ENCODE results near the gene UXT. TPM values are rescaled to one million over a fixed set of nuclear protein-coding genes. Genes with fewer than 3 reads are reported as not detected.

The UXT gene
- total RNA-seq, 6 experiments from 2014 or later: 40.2 to 53.5 (median 49.5) TPM

DNA sequence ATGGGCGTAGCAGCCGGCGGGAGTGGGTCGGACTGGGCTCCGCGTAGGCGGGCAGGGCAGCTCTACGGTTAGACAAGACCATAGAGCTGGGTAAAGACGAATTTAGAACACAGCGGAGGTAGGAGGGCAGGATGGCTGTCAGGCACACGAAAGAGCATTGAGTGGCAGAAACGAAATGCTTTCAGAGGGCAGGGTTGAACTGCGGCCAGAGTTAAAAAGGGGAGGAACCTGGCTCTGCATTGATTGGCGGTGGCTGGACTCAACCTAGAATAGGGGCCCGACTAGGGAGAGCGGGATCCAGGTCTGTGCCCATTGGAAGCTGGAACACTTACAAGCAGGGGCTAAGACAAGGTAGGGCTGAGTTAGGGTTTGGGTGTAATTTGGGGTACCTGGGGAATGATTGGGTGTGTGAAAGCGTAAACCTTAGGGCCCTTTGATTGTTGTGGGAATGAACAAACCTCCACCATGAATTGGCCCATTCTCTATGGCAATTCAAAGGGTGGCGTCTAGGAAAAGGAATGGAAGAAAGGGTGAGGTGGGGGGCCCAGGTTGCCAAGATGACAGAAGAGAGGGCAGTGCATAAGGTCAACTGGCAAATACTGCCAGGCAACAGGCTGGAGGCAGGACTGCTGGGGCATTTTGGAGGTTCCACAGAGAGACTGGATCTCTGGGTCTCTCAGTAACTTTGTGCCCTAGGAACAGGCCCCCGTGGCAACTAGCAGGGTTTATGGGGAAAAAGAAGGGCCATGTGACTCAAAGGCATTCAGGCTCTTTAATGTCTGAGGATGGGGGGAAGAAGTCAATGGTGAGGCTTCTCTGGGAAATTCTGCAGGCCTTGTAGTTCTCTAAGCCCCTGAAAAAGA, 7.7 kb downstream of the UXT start:
- H3K27me3 ChIP-seq: no peaks in the 10 kb centered on the region
- ATAC-seq (peak; percentile 21 to 45 (median 38)), DNase-seq (no peak)
- intact Hi-C loops (cut with DNase I): no loop called here
- no peaks in the 10 kb centered on the region for H3K9me3 ChIP-seq
- peak overlapping the region in 2 of 3 donors; percentile 30 to 78 for H3K27ac ChIP-seq
- WGBS (ENCODE audit: insufficient coverage, low coverage, low lambda C conversion rate, missing lambda C conversion rate): 40% methylated on average over 13 of the region's 19 CpGs
- peaks cover 0 to 1% (median 0%) of the 10 kb centered on the region in 4 donors for H3K36me3 ChIP-seq
- peak; percentile 50 for TF ChIP-seq POLR2A (IDR thresholded peaks at IDR 0.05)
- TF ChIP-seq, protein P1, sequence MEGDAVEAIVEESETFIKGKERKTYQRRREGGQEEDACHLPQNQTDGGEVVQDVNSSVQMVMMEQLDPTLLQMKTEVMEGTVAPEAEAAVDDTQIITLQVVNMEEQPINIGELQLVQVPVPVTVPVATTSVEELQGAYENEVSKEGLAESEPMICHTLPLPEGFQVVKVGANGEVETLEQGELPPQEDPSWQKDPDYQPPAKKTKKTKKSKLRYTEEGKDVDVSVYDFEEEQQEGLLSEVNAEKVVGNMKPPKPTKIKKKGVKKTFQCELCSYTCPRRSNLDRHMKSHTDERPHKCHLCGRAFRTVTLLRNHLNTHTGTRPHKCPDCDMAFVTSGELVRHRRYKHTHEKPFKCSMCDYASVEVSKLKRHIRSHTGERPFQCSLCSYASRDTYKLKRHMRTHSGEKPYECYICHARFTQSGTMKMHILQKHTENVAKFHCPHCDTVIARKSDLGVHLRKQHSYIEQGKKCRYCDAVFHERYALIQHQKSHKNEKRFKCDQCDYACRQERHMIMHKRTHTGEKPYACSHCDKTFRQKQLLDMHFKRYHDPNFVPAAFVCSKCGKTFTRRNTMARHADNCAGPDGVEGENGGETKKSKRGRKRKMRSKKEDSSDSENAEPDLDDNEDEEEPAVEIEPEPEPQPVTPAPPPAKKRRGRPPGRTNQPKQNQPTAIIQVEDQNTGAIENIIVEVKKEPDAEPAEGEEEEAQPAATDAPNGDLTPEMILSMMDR (IDR thresholded peaks at IDR 0.05): no peak
- peak overlapping the region; percentile 12 to 51 (median 40) for H3K4me3 ChIP-seq
- peaks cover 0 to 4% (median 0%) of the 10 kb centered on the region in 4 donors for H3K4me1 ChIP-seq

DNA sequence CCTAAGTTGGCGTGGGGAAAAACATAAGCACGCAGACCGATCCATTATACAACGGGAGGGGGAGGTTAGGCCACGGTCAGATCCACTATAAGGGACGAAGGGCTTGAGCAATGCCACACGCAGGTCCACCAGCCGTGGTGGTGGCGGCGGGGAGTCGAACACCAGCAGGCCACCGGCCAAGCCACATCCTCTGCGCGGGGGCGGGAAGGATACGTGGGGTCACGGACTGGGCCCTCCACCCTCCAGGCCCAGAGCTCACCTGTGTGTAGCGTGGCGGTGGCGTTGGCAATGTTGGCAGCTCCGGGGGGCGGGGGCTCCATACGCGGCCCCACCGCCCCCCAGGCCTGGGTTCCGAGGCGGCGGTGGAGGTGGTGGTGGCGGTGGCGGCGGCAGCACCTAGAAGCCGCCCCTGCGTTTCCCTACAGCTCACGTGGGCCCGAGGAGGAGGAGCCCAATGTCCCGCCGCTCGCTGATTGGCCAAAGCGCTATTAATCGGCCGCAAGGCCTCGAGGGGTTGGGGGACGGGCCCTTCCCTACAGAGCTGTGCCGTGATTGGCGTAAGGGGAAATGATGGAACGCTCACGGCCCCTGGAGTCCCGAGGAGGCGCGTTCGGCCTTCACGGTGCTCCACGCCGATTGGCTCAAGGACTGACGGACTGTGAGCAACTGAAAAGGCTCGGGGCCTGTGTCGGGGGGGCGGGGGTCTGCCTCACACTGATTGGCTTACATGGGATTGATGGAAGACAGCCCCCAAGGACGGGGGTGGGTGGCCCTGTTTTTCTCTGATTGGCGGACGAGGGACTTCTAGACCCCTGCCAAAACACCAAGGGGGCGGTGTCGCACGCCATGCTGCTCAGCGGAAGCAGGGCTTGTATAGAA, 8.6 kb downstream of the UXT start, which contains the start of gene ELK1:
Gene ELK1, minus strand, starts transcription at position 400 of the 879 bp plus-strand sequence. CDS start 9,122 bp downstream, outside the sequence.
- H3K36me3 ChIP-seq: no peaks in the 10 kb centered on the region
- H3K27me3 ChIP-seq: no peaks in the 10 kb centered on the region
- ATAC-seq (peak; percentile 83 to 94 (median 90)), DNase-seq (peak; percentile 93 to 97 (median 96))
- H3K4me1 ChIP-seq: peaks cover 0 to 4% (median 0%) of the 10 kb centered on the region in 4 donors
- H3K27ac ChIP-seq: peak within 1 kb of the TSS; percentile 31 to 78 (median 65)
- intact Hi-C loops (cut with DNase I): no loop called here
- no peaks in the 10 kb centered on the region for H3K9me3 ChIP-seq
- WGBS (ENCODE audit: insufficient coverage, low coverage, low lambda C conversion rate, missing lambda C conversion rate): 26% methylated on average over 20 of the region's 65 CpGs
- H3K4me3 ChIP-seq: peak within 1 kb of the TSS; percentile 24 to 58 (median 50)
- TF ChIP-seq POLR2A (IDR thresholded peaks at IDR 0.05): peak; percentile 70
- TF ChIP-seq, protein P1 (IDR thresholded peaks at IDR 0.05): peak in 1 of 4 donors; percentile 16

GRCh38 chrX:47649781-47650163, 9.2 kb downstream of the UXT start:
- H3K4me3 ChIP-seq: peak overlapping the region; percentile 24 to 58 (median 50)
- no peak for DNase-seq
- H3K27me3 ChIP-seq: no peaks in the 10 kb centered on the region
- peaks cover 0 to 4% (median 0%) of the 10 kb centered on the region in 4 donors for H3K4me1 ChIP-seq
- 22% methylated on average over 10 of the region's 11 CpGs for WGBS (ENCODE audit: insufficient coverage, low coverage, low lambda C conversion rate, missing lambda C conversion rate)
- H3K9me3 ChIP-seq: no peaks in the 10 kb centered on the region
- ATAC-seq: no peak
- intact Hi-C loops (cut with DNase I): no loop called here
- no peak for TF ChIP-seq POLR2A (IDR thresholded peaks at IDR 0.05)
- TF ChIP-seq, protein P1 (IDR thresholded peaks at IDR 0.05): no peak
- H3K27ac ChIP-seq: peak overlapping the region; percentile 31 to 78 (median 65)
- no peaks in the 10 kb centered on the region for H3K36me3 ChIP-seq

- no peak for ATAC-seq
- intact Hi-C loops (cut with DNase I): no loop called here
- no peaks in the 10 kb centered on the region for H3K27me3 ChIP-seq
- peak overlapping the region in 2 of 3 donors; percentile 47 to 78 for H3K27ac ChIP-seq
- WGBS (ENCODE audit: insufficient coverage, low coverage, low lambda C conversion rate, missing lambda C conversion rate): 28% methylated on average over 8 of the region's 8 CpGs
- H3K36me3 ChIP-seq: no peaks in the 10 kb centered on the region
- no peak for DNase-seq
- H3K4me1 ChIP-seq: peaks cover 0 to 4% (median 0%) of the 10 kb centered on the region in 4 donors
- H3K4me3 ChIP-seq: peak overlapping the region; percentile 24 to 58 (median 50)
- H3K9me3 ChIP-seq: no peaks in the 10 kb centered on the region
- TF ChIP-seq, protein P1 (IDR thresholded peaks at IDR 0.05): no peak
- TF ChIP-seq POLR2A (IDR thresholded peaks at IDR 0.05): no peak
Observed at GRCh38 chrX:47649271-47649670, 9.7 kb downstream of the UXT start.

All from right lobe of liver (tissue), 6 donors.